ENCODE results near the gene PARP11. TPM values are rescaled to one million over a fixed set of nuclear protein-coding genes. Genes with fewer than 3 reads are reported as not detected.

PARP11 gene
- total RNA-seq, 1 experiment from 2014 or later = 2.7 TPM

DNA sequence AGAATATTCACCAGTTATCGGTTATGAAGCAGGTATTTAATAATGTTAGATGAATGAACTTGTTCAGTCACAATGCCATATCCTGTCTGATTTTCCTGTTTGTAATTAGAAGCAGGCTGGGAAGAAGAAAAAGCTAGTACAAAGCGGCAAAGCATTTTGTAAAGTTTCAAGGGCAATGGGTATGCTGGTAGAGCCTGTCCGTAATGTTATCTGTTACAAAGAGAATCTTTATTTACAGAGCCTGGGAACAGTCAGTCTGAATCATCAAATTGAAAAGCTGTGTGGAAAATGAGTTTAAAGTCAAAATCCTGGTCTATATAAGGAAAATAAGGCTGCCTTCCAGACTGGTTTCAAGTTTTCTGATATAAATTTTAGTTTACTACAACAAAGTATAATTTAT lies 40.5 kb downstream of the PARP11 start:
- H4K20me1 ChIP-seq (ENCODE audit: insufficient read depth) = no peaks in the 10 kb centered on the region
- H3K36me3 ChIP-seq (ENCODE audit: control insufficient read depth in 1 of 2, insufficient read depth in 2 of 2, low read length in 2 of 2) = no peaks in the 10 kb centered on the region
- CTCF ChIA-PET = no interaction called here
- POLR2A ChIA-PET = interaction anchor here (0.9 kb wide), 1 partner anchor 533 kb away, joined by 3 read pairs; no protein-coding TSS in a partner anchor
- H3K4me3 ChIP-seq (replicated peaks in 1 of 2; ENCODE audit: low read depth in 1 of 2, low read length in 2 of 2) = no peak overlapping the region
- H3K9me2 ChIP-seq (ENCODE audit: insufficient read depth) = no peaks in the 10 kb centered on the region
- no peaks in the 10 kb centered on the region for H3K4me1 ChIP-seq (ENCODE audit: control insufficient read depth in 1 of 2, insufficient read depth in 2 of 2, low read length in 2 of 2)
- H3K27ac ChIP-seq (ENCODE audit: low read depth, low read length) = no peak overlapping the region
- no peak for ATAC-seq
- H3K27me3 ChIP-seq (ENCODE audit: insufficient read depth, low read length) = 0 out of 2 replicates have a peak, but pooled peaks cover 4% of the 10 kb centered on the region
- BruUV-seq (replicated peaks) = no TSS peak
- no peaks in the 10 kb centered on the region for H3K79me2 ChIP-seq (ENCODE audit: insufficient read depth, low read length)
- H3K4me2 ChIP-seq (ENCODE audit: low read length) = no peak overlapping the region
- H3K9me3 ChIP-seq (ENCODE audit: control insufficient read depth in 1 of 2, insufficient read depth in 1 of 2, low read depth in 1 of 2, low read length in 2 of 2) = no peaks in the 10 kb centered on the region; a peak in 1 of 4 replicates
- RAD21 ChIA-PET (ENCODE audit: low non-redundant PET in 1 of 2, low total read pairs in 2 of 2, uncharacterized antibody in 2 of 2, unreplicated experiment in 2 of 2) = no interaction called here
- no peak overlapping the region for H3K9ac ChIP-seq (ENCODE audit: low read length)
- TF ChIP-seq POLR2A (IDR thresholded peaks at IDR 0.05; ENCODE audit: borderline replicate concordance, extremely low read depth, insufficient read depth, insufficient read length) (no peak), SRF (IDR thresholded peaks at IDR 0.05; ENCODE audit: low read depth) (no peak), ELF1 (IDR thresholded peaks at IDR 0.05; ENCODE audit: borderline replicate concordance, low read depth) (no peak), POLR2AphosphoS5 (IDR thresholded peaks at IDR 0.05; ENCODE audit: low read depth, low read length) (no peak), EZH2phosphoT487 (IDR thresholded peaks at IDR 0.05; ENCODE audit: borderline replicate concordance) (no peak), FOSL1 (IDR thresholded peaks at IDR 0.05; ENCODE audit: low read depth) (no peak), CBX3 (IDR thresholded peaks at IDR 0.05; ENCODE audit: low read depth) (no peak), YY1 (IDR thresholded peaks at IDR 0.05; ENCODE audit: extremely low read depth, insufficient replicate concordance, low read depth, low read length) (no peak), JUND (IDR thresholded peaks at IDR 0.05) (no peak), EZH2 (IDR thresholded peaks at IDR 0.05) (no peak), SIN3A (IDR thresholded peaks at IDR 0.05; ENCODE audit: low read depth) (no peak), EGR1 (IDR thresholded peaks at IDR 0.05; ENCODE audit: low read depth) (no peak), CEBPB (IDR thresholded peaks at IDR 0.05; ENCODE audit: low read depth) (no peak), CTCF (IDR thresholded peaks at IDR 0.05 in 2 of 3, conservative IDR thresholded peaks at IDR 0.05 in 1 of 3; ENCODE audit: borderline replicate concordance in 1 of 3, insufficient read depth in 1 of 3, low read depth in 2 of 3, low read length in 2 of 3) (no peak), RAD21 (IDR thresholded peaks at IDR 0.05; ENCODE audit: low read depth) (no peak)
- TF ChIP-seq, protein P1, sequence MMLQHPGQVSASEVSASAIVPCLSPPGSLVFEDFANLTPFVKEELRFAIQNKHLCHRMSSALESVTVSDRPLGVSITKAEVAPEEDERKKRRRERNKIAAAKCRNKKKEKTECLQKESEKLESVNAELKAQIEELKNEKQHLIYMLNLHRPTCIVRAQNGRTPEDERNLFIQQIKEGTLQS (IDR thresholded peaks at IDR 0.05) = no peak
- TF ChIP-seq, protein P2, sequence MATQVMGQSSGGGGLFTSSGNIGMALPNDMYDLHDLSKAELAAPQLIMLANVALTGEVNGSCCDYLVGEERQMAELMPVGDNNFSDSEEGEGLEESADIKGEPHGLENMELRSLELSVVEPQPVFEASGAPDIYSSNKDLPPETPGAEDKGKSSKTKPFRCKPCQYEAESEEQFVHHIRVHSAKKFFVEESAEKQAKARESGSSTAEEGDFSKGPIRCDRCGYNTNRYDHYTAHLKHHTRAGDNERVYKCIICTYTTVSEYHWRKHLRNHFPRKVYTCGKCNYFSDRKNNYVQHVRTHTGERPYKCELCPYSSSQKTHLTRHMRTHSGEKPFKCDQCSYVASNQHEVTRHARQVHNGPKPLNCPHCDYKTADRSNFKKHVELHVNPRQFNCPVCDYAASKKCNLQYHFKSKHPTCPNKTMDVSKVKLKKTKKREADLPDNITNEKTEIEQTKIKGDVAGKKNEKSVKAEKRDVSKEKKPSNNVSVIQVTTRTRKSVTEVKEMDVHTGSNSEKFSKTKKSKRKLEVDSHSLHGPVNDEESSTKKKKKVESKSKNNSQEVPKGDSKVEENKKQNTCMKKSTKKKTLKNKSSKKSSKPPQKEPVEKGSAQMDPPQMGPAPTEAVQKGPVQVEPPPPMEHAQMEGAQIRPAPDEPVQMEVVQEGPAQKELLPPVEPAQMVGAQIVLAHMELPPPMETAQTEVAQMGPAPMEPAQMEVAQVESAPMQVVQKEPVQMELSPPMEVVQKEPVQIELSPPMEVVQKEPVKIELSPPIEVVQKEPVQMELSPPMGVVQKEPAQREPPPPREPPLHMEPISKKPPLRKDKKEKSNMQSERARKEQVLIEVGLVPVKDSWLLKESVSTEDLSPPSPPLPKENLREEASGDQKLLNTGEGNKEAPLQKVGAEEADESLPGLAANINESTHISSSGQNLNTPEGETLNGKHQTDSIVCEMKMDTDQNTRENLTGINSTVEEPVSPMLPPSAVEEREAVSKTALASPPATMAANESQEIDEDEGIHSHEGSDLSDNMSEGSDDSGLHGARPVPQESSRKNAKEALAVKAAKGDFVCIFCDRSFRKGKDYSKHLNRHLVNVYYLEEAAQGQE (IDR thresholded peaks at IDR 0.05; ENCODE audit: low read depth) = no peak
- TF ChIP-seq, protein P3, sequence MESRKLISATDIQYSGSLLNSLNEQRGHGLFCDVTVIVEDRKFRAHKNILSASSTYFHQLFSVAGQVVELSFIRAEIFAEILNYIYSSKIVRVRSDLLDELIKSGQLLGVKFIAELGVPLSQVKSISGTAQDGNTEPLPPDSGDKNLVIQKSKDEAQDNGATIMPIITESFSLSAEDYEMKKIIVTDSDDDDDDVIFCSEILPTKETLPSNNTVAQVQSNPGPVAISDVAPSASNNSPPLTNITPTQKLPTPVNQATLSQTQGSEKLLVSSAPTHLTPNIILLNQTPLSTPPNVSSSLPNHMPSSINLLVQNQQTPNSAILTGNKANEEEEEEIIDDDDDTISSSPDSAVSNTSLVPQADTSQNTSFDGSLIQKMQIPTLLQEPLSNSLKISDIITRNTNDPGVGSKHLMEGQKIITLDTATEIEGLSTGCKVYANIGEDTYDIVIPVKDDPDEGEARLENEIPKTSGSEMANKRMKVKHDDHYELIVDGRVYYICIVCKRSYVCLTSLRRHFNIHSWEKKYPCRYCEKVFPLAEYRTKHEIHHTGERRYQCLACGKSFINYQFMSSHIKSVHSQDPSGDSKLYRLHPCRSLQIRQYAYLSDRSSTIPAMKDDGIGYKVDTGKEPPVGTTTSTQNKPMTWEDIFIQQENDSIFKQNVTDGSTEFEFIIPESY (IDR thresholded peaks at IDR 0.05; ENCODE audit: extremely low read depth, insufficient replicate concordance, low read length) = no peak
- intact Hi-C loops (cut with micrococcal nuclease) = no loop called here
- no peak for DNase-seq (ENCODE audit: low read depth, low spot score)
- no peak overlapping the region for H2AFZ ChIP-seq (ENCODE audit: low read depth, low read length, poor library complexity, severe bottlenecking)

Data from HCT116 (cell line).